ENCODE measurements around the gene FAXDC2. TPM values are rescaled to one million over a fixed set of nuclear protein-coding genes. Genes with fewer than 3 reads are reported as not detected.
"Not testable (repeated sequence)": the region's sequence is repeated elsewhere in the genome, so short reads cannot be mapped to it uniquely, and the experiment has no call there.

FAXDC2 gene
- total RNA-seq, 4 donors from 2014 or later: 1.6 to 30.1 (median 7.3) TPM

DNA sequence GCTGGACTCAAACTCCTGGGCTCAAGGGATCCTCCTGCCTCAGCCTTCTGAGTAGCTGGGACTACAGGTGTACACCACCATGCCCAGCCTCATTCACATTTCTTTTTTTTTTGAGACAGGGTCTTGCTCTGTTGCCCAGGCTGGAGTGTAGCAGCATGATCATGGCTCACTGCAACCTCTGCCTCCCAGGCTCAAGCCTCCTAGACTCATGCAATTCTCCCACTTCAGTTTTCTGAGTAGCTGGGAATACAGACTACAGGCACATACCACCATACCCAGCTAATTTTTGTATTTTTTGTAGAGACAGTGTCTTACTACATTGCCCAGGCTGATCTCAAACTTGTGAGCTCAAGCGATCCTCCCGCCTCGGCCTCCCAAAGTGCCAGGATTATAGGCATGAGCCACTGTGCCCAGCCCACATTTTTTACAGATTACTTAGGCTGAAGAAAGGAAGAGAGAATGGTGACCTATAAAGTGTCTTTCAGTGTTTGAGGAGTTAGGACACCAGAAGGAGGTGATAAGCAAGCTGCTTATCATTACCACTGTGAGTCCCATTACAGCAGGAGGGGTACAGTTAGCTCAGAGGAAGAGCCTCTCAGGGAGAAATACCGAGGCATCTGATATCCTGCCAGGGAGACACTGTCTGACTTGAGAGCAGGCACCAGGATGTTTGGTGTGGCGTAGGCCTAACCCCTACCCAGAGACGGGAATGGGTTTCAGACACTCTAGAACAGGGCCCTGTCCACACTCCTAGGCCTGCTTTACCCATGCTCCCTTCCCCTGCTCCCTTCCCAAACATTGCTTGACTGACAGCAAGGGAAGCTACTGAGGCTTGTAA is 9.7 kb downstream of the FAXDC2 start:
- no peak overlapping the region for H3K27ac ChIP-seq

DNA sequence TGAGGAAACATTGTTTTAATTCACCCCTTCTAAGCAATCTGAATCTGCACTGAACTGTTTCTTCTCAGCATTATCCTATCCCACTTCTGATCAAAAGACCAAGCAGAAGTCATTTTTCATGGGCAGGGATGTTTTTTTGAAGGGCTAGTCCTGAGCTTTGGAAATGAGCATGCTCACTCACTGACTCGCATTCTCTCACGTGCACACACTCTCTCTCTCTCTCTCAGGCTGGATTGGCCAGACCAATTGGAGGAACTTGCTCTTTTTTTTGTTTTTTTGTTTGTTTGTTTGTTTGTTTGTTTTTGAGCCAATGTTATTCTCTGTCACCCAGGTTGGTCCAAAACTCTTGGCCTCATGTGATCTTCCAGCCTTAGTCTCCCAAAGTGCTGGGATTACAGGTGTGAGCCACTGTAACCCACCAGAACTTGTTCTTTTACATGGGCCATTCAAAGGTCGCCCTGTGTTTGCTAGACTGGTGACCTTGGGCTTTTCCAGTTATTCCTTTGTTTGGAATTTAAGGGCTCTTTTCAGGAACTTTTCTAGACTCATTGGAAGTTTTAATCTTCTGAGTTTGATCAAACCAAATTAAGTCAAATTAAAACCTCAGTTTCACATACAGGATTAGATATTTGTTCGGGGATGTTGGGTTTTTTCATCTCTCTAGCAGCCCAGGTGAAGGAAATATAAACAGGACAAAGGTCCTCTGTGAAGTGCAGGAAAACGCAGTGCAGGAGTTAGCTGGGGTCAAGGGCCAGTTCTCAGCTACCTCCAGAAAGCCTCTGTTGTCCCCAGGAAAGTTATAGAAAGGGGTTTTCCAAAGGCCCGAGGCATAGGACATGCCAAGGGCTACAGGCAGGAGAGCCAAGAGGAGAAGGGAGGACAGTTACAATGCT is 13.1 kb downstream of the FAXDC2 start:
- Histone ChIP-seq H3K27me3 (no peaks in the 10 kb centered on the region), H3K4me1 (peaks cover 0 to 21% (median 4%) of the 10 kb centered on the region in 3 donors), H3K27ac (no peak overlapping the region), H3K36me3 (peaks cover 0 to 43% (median 0%) of the 10 kb centered on the region in 3 donors), H3K9me3 (no peaks in the 10 kb centered on the region), H3K4me3 (no peak overlapping the region)
- 64 to 83% methylated on average over 6 of the region's 6 CpGs for WGBS, 2 donors
- no peak for DNase-seq
- intact Hi-C loops (cut with DNase I): no loop called here
- TF ChIP-seq POLR2A (IDR thresholded peaks at IDR 0.05): no peak
- TF ChIP-seq, protein P1, sequence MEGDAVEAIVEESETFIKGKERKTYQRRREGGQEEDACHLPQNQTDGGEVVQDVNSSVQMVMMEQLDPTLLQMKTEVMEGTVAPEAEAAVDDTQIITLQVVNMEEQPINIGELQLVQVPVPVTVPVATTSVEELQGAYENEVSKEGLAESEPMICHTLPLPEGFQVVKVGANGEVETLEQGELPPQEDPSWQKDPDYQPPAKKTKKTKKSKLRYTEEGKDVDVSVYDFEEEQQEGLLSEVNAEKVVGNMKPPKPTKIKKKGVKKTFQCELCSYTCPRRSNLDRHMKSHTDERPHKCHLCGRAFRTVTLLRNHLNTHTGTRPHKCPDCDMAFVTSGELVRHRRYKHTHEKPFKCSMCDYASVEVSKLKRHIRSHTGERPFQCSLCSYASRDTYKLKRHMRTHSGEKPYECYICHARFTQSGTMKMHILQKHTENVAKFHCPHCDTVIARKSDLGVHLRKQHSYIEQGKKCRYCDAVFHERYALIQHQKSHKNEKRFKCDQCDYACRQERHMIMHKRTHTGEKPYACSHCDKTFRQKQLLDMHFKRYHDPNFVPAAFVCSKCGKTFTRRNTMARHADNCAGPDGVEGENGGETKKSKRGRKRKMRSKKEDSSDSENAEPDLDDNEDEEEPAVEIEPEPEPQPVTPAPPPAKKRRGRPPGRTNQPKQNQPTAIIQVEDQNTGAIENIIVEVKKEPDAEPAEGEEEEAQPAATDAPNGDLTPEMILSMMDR (IDR thresholded peaks at IDR 0.05): no peak

More for the DNA sequence above, 9.7 kb downstream of the FAXDC2 start:
- Histone ChIP-seq H3K4me3 (no peak overlapping the region), H3K9me3 (no peaks in the 10 kb centered on the region), H3K27me3 (no peaks in the 10 kb centered on the region), H3K36me3 (peaks cover 0 to 23% (median 0%) of the 10 kb centered on the region in 3 donors), H3K4me1 (peaks cover 0 to 14% (median 0%) of the 10 kb centered on the region in 3 donors)
- intact Hi-C loops (cut with DNase I): no loop called here
- DNase-seq: no peak
- 79 to 80% methylated on average over 5 to 6 of the region's 6 CpGs for WGBS, 2 donors
- TF ChIP-seq POLR2A (IDR thresholded peaks at IDR 0.05): no peak
- TF ChIP-seq, protein P1 (IDR thresholded peaks at IDR 0.05): no peak

DNA sequence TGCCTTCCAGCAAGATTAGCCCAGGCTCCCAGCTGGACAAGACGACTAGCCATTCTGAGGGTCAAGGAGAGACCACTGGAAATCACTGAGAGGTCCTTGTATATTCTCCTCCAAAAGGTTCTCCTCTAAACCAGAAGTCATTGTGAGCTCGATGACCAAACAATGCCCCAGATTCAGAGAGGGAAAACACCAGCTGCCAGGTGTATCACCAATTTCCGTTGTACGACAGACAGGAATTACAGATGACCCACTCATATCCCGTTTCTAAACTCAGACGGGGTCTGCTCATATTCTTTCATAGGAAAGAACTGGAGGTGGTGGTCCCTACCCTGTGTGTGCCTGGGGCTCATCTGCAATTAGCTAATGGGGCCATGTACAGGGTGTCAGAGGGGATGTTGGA is 14.2 kb downstream of the FAXDC2 start:
- DNase-seq: no peak
- Histone ChIP-seq H3K36me3 (peaks cover 0 to 53% (median 3%) of the 10 kb centered on the region in 3 donors), H3K9me3 (no peaks in the 10 kb centered on the region), H3K27me3 (no peaks in the 10 kb centered on the region), H3K27ac (peak overlapping the region in 3 of 4 donors; percentile 50 to 84 (median 79)), H3K4me3 (no peak overlapping the region), H3K4me1 (peaks cover 0 to 21% (median 4%) of the 10 kb centered on the region in 3 donors)
- intact Hi-C loops (cut with DNase I): no loop called here
- 87 to 93% methylated on average over 4 to 6 of the region's 6 CpGs for WGBS, 2 donors
- TF ChIP-seq POLR2A (IDR thresholded peaks at IDR 0.05): no peak
- TF ChIP-seq, protein P1 (IDR thresholded peaks at IDR 0.05): no peak

DNA sequence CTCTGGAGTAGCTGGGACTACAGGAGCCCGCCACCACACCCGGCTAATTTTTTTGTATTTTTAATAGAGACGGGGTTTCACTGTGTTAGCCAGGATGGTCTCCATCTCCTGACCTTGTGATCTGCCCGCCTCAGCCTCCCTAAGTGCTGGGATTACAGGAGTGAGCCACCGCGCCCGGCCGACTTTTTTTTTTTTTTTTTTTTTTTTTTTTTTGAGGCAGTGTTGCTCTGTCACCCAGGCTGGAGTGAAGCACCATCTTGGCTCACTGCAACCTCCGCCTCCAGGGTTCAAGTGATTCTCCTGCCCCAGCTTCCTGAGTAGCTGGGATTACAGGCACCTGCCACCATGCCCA is 14.7 kb downstream of the FAXDC2 start:
- H3K27me3 ChIP-seq; DNase-seq; H3K9me3 ChIP-seq; intact Hi-C loops (cut with DNase I); H3K4me3 ChIP-seq: not testable (repeated sequence)
- Histone ChIP-seq H3K27ac (peak overlapping the region; percentile 46 to 84 (median 64)), H3K36me3 (peaks cover 0 to 59% (median 3%) of the 10 kb centered on the region in 3 donors), H3K4me1 (peaks cover 0 to 25% (median 7%) of the 10 kb centered on the region in 3 donors)
- WGBS, 2 donors: 69 to 71% methylated on average over 7 to 9 of the region's 9 CpGs

DNA sequence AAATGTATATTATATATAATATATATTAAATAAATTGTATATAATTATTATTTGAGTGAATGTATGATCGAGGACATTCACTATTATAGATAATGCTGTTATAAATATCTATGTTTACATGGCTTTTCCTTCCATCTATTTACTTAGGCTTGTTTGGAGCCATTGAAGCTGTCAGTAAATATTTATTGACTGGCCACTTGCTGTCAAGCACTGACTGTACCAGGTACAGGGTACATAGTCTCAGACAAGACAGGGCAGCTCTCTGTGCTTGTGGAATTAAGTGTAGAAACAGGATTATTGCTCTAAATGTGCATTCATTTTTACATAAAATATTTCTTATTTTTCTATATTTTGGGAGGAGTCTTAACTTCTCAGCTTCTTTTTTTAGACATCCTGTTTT is 16.4 kb downstream of the FAXDC2 start:
- H3K36me3 ChIP-seq: peaks cover 0 to 75% (median 3%) of the 10 kb centered on the region in 3 donors
- 84 to 87% methylated on average over 1 of the region's 1 CpG for WGBS, 2 donors

DNA sequence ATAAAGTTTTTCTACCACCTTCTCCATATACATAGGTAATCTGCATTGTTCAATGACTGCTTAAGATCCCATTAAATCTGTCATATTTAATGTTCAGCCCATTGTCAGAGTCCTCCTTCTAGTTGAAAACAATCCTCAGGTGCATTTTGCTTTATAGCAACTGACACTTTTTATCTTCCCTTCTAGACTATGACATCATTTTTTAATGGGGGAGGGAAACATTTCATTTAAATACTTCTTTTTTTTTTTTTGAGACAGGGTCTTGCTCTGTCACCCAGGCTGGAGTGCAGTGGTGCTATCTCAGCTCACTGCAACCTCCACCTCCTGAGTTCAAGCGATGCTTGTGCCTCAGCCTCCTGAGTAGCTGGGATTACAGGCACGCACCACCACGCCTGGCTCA is 17.6 kb downstream of the FAXDC2 start:
- H3K4me3 ChIP-seq; intact Hi-C loops (cut with DNase I); DNase-seq; H3K9me3 ChIP-seq; H3K27ac ChIP-seq; H3K27me3 ChIP-seq: not testable (repeated sequence)
- Histone ChIP-seq H3K4me1 (peaks cover 11 to 54% (median 19%) of the 10 kb centered on the region in 3 donors), H3K36me3 (peaks cover 0 to 68% (median 3%) of the 10 kb centered on the region in 3 donors)
- WGBS, 2 donors: 100% methylated on average over 3 of the region's 3 CpGs

More for the DNA sequence above, 16.4 kb downstream of the FAXDC2 start:
- Histone ChIP-seq H3K4me1 (peaks cover 6 to 41% (median 13%) of the 10 kb centered on the region in 3 donors), H3K4me3 (no peak overlapping the region), H3K9me3 (no peaks in the 10 kb centered on the region), H3K27ac (peak overlapping the region in 2 of 4 donors; percentile 50 to 79), H3K27me3 (no peaks in the 10 kb centered on the region)
- intact Hi-C loops (cut with DNase I): no loop called here
- TF ChIP-seq, protein P1 (IDR thresholded peaks at IDR 0.05): no peak
- DNase-seq: no peak
